NCI-H2107 (cell line): ENCODE measurements around the gene LEO1.
"Not testable (repeated sequence)": the region's sequence is repeated elsewhere in the genome, so short reads cannot be mapped to it uniquely, and the experiment has no call there.

Experiments
- DNase-seq: peaks from one replicate; lab custom pipeline; 2025; lab: John Stamatoyannopoulos, UW

The LEO1 gene

DNA sequence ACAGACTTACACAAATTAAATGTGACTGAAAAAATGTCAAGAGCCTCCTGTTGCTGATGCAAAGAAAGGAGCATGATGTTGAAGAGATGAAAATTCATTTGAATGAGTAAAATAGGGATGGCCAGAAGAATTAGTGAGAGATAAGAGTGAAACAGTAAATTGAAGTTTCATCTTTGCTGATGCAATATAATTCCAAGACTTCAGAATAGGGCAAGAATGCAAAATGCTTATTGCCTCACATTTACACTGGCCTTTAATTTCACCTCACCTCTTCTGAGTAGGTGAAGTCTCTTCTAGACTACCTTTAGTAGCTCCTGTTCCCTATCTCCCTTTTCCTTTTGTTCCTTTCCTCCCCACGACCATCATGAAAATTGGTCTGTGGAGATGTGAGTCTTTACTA lies 32.1 kb upstream of the LEO1 start:
- no peak for DNase-seq

- DNase-seq: not testable (repeated sequence)
Observed at GRCh38 chr15:52003089-52003488, 31.5 kb upstream of the LEO1 start.

- DNase-seq: no peak
Observed at GRCh38 chr15:52002351-52002750, 30.8 kb upstream of the LEO1 start.

GRCh38 chr15:51992953-51993352 lies 21.4 kb upstream of the LEO1 start:
- DNase-seq: no peak

DNA sequence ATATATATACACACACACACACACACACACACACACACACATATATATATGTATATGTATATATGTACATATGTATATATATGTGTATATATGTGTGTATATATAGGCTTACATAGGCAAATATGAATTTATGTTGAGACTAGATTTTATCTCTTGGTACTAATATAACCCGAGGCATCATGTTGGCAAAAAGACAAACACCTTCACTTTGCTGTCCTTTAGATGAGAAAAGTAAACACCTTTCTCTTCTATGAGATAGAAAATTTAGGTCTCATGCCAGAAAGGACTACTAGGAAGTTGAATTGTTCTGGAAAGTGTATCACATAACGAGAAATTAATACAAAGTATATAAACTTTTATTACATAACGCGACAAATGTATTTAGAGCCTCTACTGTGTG lies 19.6 kb upstream of the LEO1 start:
- no peak for DNase-seq

GRCh38 chr15:51982770-51983103 lies 11.2 kb upstream of the LEO1 start:
- no peak for DNase-seq

GRCh38 chr15:51982013-51982769 lies 10.6 kb upstream of the LEO1 start:
- no peak for DNase-seq

DNA sequence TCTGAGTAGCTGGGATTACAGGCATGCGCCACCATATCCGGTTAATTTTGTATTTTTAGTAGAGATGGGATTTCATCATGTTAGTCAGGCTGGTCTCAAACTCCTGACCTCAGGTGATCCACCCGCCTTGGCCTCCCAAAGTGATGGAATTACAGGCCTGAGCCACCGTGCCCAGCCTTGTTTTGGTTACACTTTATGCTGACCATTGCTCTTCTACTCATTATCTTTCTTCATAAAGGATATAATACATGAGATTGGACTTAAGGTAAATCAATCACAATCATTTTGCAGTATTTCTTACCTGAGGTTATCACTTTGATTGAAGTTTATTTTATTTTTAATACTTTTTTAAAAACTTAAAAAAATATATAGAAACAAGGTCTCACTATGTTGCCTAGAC lies 2.2 kb upstream of the LEO1 start:
- no peak for DNase-seq

DNA sequence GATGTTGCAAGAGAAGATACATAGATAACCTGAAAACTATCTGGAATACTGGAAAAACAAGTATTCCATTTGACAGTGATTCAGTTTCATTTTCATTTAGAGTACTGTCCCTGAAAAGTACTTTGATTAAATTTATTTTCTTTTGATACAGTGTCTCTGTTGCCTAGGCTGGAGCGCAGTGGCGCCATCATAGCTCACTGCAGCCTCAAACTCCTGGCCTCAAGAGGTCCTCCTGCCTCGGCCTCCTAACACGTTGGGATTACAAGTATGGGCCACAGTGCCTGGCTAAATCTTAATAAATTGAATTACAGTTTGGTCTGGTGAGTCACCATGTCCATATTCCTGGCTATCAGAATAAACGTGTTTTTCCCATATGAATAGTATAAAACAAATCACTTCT lies 1.6 kb upstream of the LEO1 start:
- DNase-seq: no peak

GRCh38 chr15:51971032-51971374 lies 575 bp downstream of the LEO1 start:
- no peak for DNase-seq

DNA sequence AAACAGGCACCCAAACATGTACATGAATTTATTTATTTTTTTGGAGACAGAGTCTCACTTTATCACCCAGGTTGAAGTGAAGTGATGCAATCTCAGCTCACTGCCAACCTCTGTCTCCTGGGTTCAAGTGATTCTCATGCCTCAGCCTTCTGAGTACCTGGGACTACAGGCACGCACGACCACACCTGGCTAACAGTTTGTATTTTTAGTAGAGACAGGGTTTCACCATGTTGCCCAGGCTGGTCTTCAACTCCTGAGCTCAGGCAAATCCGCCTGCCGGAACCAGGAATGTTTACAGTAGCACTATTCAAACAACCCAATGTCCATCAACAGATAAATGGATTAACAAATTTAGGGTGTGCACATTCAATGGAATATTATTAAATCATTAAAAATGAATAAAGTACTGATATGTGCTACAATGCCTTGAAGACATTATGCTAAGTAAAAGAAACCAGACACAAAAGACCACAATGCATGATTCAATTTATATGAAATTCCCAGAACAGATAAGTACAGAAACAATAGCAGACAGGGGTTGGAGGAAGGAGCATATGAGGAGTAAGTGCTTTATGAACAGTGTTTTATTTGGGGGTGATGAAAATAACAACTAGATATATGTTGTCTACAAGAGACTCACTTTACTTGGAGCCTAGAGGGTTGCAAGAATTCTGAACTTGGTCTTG lies 1.3 kb downstream of the LEO1 start:
- no peak for DNase-seq

DNA sequence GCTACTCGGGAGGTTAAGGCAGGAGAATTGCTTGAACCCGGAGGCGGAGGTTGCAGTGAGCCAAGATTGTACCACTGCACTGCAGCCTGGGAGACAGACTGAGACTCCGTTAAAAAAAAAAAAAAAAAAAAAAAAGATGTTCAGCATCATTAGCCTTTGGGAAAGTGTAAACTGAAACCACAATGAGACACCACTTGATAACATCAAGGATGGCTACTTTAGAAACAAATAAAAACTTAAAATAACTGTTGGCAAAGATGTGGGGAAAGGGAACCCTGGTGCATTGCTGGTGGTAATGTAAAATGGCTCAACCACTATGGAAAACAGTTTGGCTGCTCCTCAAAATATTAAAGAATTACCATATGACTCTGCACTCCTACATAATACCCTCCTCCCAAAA lies 1.9 kb downstream of the LEO1 start:
- no peak for DNase-seq

DNA sequence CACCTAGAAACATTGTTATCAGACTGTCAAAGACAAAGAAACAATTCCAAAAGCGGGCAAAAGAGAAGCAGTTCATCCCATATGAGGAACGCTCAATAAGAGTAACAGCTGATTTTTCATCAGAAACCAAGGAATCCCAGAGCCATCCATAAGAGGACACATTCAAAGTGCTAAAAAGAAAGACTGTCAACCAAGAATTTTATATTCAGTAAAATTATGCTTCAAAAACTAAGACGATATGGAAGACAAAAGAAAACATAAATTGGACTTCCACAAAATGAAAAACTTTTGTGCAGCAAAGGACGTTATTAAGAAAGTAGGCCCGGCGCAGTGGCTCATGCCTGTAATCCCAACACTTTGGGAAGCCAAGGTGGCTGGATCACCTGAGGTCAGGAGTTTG lies 4.0 kb downstream of the LEO1 start:
- no peak for DNase-seq

DNA sequence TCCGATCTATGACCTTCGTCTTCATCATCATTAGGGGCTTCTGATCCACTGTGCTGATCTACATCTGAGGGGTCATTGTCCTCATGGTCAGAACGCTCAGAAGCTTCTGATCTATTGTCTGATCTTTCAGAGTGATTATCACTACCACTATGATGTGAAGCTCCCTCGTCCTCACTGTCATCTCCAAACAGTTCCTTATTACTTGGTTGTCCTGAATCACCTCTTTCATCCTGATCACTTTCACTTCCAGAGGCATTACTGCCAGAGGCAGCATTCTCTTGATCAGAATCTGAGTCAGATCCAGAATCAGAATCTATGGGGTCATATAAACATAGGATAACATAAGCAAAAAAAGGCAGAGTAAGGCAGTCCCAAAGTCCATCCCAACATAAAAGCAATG lies 5.4 kb downstream of the LEO1 start:
- no peak for DNase-seq

DNA sequence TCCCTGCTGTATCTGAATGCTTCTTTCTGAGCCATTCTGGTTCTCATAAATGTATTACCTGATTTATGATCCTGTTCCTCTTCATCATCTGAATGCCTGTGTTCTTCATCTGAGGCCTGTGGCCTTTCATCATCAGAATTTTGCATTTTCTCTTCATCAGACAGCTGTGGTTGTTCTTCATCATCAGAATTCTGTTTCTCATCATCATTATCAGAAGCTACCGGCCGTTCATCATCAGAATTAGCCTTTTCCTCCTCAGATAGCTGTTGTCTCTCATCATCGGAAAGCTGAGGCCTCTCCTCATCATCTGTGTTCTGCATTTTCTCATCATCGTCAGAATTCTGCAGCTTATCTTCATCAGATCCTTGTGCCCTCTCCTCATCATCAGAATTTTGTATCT lies 5.9 kb downstream of the LEO1 start:
- no peak for DNase-seq

GRCh38 chr15:51955504-51955903 lies 16.1 kb downstream of the LEO1 start:
- DNase-seq: no peak

DNA sequence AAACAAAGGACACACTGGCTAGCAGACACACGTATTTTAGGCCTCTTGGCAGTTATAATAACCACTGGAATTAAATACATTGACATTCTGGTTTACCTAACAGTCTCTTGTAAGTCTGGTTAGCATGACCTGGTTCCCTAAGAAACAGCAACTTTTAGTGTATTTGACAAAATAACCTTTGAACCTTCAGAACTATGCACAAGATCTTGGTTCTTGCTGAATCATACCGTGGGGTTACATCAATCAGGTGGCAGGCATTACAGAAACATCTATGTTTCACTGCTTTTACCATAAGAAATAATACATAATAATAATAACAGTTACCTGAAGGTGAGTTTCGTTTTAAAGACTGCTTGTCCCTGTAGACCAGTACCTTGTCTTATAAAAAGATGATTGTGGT lies 18.8 kb downstream of the LEO1 start:
- no peak for DNase-seq

- DNase-seq: no peak
Observed at GRCh38 chr15:51947124-51947523, 24.5 kb downstream of the LEO1 start.

DNA sequence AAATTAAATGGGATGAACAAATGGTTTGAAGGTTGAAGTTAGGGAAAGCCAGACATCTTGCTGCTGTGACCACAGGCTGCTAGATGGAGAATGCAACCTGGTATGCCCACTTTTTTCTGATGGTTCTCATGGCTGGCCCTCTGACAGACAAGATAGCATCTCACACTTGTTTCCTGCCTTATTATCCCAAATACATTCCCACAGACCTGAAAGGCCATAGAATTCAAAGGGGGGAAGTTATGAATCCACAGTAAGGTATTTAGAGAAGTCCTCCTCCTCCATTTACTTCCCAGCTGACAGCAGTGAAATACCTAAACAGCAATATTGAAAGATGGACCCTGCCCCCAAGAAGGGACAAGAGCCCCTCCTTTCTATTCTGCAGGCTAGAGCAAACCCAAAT lies 32.4 kb downstream of the LEO1 start:
- DNase-seq: no peak

- DNase-seq: no peak
Observed at GRCh38 chr15:51938286-51938685, 33.3 kb downstream of the LEO1 start.

GRCh38 chr15:51936105-51936478 lies 35.5 kb downstream of the LEO1 start:
- DNase-seq: no peak

DNA sequence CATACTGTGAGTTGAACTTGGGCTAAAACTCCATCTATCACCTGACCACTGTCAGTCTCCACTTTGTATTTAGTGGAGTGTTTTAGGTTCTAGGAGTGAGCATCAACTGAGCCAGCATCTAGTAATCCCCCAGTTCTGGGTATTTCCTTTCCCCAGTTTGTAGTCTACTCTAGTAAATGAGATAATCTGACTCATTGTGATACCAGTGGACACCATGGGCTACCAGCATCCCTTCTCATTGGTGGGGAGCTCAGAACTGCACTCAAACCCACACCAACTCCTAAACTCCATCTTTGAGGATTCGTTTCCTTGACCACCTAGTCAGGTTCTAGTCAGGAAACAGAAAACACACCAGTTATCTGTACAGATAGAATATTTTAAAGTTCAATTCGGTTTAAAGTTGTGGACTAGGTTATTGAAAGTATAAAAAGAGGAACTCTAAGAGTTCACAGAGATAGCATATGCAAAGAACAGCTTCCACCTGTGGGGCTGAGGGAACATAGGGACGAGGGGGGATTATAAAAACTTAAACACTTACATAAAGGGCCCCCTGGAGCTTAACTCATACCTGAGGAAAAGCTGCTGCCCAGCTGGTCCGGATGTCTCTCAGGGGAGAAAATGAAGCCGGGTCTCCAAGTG lies 36.0 kb downstream of the LEO1 start:
- no peak for DNase-seq

- DNase-seq: no peak
Observed at GRCh38 chr15:51932161-51932560, 39.4 kb downstream of the LEO1 start.

GRCh38 chr15:51931638-51932037 lies 39.9 kb downstream of the LEO1 start:
- DNase-seq: no peak
